ENCODE results near the gene SEPTIN10.
"Not testable (repeated sequence)": the region's sequence is repeated elsewhere in the genome, so short reads cannot be mapped to it uniquely, and the experiment has no call there.

SEPTIN10 gene

GRCh38 chr2:109613922-109614714, at the start of gene SEPTIN10, which contains the start of gene SOWAHC:
SEPTIN10 (minus strand) TSS chr2:109613966; CDS start chr2:109613827, 139 bp downstream.
SOWAHC (plus strand) TSS chr2:109614364; CDS start chr2:109614490, 126 bp downstream.
- peak; percentile 79 to 81 for DNase-seq

DNA sequence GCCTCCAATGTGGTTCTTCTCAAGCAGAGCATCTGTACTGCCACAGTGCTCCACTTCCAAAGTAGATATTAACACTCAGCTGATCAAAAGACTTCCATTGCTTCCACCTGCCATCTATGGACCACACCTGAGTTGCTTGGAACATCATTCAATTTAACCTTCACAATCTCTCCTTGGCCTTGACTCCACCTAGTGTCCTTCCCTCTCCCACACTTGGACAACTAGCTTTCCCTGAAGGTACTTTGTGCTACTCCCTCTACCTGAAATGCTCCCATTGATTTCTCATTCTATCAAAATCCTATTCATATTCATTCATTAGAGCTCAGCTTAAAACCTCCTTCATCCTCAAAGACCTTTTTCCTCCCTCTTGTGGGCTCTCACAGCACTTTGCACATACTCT, 49.1 kb upstream of the SEPTIN10 start:
- no peak for DNase-seq

GRCh38 chr2:109660046-109660860, 46.5 kb upstream of the SEPTIN10 start:
- no peak for DNase-seq

DNA sequence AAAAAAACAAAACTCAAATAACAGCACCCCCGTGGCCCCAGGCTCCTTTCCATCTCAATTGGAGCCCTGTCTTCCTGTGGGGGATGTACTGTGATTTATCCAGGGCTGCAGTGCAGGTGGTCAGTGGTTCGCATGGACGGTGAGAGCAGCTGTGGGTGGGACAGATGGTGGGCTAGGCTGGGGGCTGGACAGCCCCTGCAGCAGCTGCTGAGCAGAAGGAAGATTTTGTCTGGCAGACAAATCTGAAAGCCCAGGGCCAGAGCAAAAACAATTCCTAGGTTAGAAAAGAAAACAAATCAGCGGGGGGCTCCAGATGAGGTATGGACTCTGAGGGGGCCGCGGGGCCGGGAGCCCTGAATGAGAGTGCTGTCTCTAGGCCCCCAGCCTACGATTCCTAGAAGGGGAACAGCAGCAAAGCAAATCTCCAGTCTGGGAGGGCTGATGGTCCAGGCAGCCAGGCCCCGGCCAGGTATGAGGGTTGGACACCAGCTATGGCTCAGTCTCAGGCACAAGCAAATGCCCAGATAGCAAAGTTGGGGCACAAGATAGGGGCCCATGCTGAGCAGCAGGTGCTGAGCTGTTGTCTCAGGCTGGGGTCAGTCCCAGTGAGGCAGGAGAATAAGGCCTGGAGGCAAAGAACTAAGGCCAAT, 45.8 kb upstream of the SEPTIN10 start:
- no peak for DNase-seq

DNA sequence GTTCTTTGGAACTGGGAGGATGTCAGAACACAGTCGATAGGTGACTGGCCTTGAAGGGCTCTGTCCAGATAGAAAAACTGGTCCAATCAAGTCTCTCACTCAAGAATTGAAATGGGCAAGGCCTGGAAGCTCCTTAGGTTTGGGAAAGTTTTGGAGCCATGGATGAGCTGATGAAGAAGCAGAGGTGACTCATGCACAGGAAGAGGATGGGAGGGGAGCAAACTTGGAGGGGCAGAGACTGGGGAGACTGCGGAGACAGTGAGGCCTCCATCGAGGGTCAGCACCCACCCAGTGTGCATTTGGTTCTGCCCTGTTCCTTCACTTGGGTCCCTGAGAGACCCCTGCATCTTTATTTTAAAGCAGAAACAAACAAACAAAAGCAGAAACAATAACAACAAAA, 41.5 kb upstream of the SEPTIN10 start:
- DNase-seq = no peak

DNA sequence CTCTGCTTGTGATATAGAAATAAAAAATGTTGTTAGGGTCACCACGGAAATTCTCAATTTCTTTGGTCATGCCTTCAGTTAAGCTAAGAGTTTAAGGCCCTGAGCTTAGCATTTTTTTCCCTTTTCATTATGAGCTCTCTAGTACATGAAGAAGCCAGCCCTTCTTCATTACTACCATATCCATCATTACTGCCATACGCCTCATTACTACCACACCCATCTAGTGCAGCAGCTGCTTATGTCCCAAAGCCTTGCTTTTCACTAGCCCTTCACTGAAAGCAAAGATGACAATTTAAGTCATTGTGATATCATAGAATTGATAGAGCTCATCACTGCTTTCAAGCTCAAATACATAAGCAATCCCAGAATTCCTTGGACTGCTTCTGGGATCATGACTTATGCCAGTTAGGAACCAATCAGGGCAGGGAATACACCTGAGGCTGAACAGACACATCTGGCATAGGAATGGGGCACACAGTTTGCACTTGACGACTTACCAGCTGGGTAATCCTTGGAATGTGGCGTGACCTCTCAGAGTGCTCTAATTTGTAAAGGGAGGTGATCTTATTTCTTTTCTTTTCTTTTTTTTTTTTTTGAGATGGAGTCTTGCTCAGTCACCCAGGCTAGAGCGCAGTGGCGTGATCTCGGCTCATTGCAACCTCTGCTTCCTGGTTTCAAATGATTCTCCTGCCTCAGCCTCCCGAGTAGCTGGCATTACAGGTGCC, 40.7 kb upstream of the SEPTIN10 start:
- no peak for DNase-seq

DNA sequence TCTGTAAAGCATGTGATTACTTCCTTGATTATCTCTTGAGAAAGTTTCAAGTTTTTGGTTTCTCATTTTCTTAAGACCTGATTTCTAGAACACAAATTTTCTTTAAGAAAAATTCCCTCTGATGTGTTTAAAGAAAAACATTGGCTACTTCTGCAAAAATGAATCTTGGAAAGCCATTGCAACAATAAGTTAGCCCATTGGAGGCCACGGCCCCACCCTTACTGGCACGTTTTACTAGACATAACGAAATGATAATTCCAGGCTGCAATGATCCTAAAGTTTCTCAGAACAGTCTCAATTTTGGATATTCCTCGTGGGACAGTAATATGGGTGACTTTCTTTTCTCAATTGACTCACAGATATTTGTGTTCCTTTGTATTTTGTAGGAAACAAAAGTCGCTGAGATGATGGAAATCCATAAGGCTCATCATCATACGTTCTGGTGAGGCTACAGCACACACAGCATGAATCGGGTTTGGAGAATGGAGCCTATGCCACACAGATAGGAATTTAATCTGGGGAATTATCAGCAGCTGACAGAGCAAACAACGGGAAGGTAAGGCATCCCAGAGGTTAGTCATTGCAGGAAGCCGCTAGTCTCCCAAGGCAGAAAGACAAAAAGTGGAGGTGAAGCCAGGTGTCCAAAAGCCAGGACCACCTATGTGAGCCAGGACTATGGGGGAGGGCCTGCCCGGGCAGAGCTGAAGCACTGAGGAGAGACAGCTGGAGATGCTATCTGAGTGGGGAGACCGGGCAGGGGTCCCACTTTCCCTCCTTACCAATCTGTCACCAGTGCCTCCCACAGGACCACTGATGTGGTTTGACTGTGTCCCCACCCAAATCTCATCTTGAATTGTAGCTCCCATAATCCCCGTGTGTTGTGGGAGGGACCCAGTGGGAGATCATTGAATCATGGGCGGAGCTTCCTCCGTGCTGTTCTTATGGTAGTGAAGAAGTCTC, 36.2 kb upstream of the SEPTIN10 start:
- no peak for DNase-seq

DNA sequence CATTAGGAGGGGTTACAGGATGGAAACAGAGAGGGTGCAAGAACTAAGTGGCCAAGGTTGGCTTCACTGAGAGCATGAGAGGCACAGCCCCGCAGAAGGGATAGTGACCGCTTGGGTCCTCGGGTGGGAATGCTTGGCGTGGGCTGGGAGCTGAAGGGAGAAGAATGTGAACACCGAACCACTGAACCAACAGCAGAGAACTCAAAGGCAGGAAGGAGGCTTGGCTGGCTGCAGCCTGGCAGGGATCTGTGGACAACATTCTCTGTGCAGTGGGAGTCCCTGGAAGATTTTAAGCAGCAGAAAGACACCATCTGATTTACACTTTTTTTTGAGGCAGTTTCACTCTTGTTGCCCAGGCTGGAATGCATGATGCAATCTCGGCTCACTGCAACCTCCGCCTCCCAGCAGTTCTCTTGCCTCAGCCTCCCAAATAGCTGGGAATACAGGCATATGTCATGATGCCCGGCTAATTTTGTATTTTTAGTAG, 34.3 kb upstream of the SEPTIN10 start:
- DNase-seq = no peak

- DNase-seq = no peak
Observed at GRCh38 chr2:109647636-109648035, 33.9 kb upstream of the SEPTIN10 start.

- DNase-seq = no peak
Observed at GRCh38 chr2:109646961-109647360, 33.2 kb upstream of the SEPTIN10 start.

DNA sequence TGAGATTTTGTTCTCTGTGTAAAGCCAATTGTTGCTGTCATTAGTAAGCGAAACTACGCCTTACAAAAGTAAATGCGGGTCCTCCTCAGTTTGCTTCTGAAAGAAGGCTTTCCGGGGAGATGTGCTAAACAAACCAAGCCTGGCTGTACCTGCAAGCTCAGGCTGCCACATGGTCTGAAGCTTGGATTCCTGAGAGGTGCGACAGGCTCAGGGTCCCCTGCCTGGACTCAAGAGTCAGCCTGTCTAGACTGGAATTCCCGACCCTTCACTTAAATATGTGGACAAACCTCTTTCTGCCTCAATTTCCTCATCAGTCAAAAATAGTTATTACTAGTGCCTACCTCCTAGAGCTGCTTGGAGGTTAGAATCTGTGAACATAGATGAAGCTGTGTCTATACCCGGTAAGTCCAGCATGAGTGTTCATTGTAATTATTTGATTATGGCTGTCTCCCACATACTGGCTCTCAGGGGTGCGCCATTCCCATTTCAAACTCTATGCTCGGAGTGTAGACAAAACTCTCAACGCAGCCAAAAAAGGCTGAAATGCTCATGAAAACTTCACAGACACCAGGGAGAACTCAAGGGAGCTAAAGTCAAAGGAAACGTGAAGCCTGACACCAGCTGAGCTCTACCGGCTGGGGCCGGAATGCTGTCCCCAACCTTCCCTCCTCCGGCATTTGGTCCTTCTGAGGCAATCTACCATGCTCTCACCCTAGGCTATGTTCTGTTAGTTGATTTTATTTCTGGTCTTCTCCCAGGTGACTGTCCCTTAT, 31.8 kb upstream of the SEPTIN10 start:
- DNase-seq = no peak

GRCh38 chr2:109644571-109645275, 31.0 kb upstream of the SEPTIN10 start:
- no peak for DNase-seq

GRCh38 chr2:109640000-109640399, 26.2 kb upstream of the SEPTIN10 start:
- DNase-seq = not testable (repeated sequence)

GRCh38 chr2:109638795-109639194, 25.0 kb upstream of the SEPTIN10 start:
- no peak for DNase-seq

DNA sequence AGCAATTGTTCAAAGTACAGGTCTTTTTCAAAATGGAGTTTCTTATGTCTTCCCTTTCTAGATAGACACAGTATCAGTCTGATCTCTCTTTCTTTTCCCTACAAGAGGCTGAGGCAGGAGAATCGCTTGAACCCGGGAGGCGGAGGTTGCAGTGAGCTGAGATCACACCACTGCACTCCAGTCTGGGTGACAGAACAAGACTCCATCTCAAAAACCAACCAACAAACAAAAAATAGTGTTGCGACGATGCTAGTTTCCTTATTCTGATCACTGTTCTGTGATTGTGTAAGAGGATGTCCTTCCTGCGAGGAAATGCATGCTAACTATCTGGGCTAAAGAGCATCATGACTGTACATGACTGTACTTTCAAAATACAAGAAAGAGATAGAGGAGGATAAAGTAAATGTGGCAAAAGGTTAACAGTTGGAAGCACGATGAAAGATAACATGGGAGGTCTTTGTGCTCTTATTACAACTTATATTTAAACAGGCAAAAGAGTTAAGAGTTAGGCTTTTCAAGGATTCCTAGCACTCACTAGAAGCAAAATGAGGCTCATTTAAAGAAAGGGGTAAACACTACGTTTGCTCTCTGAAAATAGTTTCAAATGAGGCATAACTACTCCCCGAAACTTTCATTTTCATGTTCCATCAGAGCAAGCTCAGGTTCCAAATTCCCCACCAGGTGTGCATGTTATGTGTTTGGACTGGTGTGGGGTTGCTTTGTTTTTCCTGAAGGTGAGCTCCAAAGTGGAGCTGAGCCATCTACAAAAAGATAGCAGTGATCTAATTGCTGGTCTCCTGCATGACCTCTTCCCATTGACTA, 24.2 kb upstream of the SEPTIN10 start:
- peak in 1 of 2 donors; percentile 11 for DNase-seq

DNA sequence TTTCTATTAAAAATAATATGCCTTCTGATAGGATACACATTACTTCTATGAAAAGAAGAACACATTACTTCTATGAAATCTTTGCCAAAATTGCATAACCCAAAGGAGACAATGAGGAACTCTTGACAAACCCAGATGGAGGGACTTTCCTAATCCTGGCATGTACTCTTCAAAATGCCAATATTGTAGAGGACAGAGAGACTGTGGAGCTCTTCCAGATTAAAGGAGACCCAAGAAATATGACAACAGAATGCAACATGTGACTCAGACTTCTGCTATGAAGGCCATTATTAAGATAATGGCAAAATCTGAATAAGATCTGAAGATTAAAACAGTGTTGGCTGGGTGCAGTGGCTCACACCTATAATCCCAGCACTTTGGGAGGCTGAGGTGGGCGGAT, 22.6 kb upstream of the SEPTIN10 start:
- no peak for DNase-seq

DNA sequence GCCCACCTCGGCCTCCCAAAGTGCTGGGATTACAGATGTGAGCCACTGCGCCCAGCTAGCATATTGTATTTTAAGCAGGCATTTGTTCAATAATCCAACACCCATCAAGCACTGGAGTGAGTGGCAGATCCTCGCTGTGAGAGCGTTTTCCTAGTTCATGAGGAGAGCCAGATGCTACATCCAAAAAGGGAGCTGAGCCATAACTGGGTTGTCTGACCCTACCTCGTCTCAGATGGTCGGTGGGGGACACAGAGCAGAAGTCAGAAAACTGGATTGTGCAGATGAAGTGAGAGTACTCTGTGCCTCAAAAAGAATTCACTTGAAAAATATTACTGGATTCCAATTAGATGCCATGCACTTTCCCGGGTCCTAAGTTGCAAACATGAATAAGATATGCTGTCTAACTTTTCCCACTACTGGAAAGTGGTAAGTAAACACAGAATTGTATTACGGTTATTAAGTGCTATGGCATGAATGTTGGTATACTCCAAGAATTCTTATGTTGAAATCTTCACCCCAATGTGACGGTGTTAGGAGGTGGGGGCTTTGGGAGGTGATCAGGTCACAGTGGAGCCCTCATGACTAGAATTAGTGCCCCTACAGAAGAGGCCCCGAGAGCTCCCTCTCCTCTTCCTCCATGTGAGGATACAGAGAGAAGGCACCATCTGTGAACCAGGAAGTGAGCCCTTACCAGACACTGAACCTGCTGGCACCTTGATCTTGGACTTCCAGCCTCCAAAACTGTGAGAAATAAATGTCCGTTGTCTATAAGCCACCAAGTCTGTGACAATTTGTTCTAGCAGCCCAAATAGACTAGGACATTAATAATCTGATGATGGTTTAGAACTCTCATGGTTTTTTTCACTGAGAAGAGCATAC, 21.9 kb upstream of the SEPTIN10 start:
- DNase-seq = no peak
